Occipital lobe (tissue), 2 donors: Measurements from ENCODE around the gene ERC1. TPM values are rescaled to one million over a fixed set of nuclear protein-coding genes. Genes with fewer than 3 reads are reported as not detected.
"Not testable (repeated sequence)": the region's sequence is repeated elsewhere in the genome, so short reads cannot be mapped to it uniquely, and the experiment has no call there.

Experiments used
- DNase-seq: peaks from one replicate; lab custom pipeline; 2025; lab: John Stamatoyannopoulos, UW
- total RNA-seq: library from RNA; depleted of rRNA; stranded (reverse); fragments of >200 nt; gene quantifications from one replicate; pipeline ENCODE4 v1.2.3, GENCODE V29; 2014

Gene ERC1
- total RNA-seq, 1 donor from 2014 or later = 119 TPM

- no peak for DNase-seq
These were observed 82.6 kb downstream of the ERC1 start for GRCh38 chr12:1073652-1074051.

GRCh38 chr12:1077036-1077803, 86.2 kb downstream of the ERC1 start:
- no peak for DNase-seq

GRCh38 chr12:1078002-1078401, 87.0 kb downstream of the ERC1 start:
- no peak for DNase-seq

- no peak for DNase-seq
These were observed 89.6 kb downstream of the ERC1 start for GRCh38 chr12:1080520-1081223.

- no peak for DNase-seq
These were observed 92.3 kb downstream of the ERC1 start for GRCh38 chr12:1083151-1083888.

- no peak for DNase-seq
These were observed 92.9 kb downstream of the ERC1 start for GRCh38 chr12:1083889-1084262.

- DNase-seq = no peak
These were observed 100.3 kb downstream of the ERC1 start for GRCh38 chr12:1091350-1091749.

- DNase-seq = no peak
These were observed 102.2 kb downstream of the ERC1 start for GRCh38 chr12:1093166-1093751.

- no peak for DNase-seq
These were observed 103.7 kb downstream of the ERC1 start for GRCh38 chr12:1094714-1095113.

GRCh38 chr12:1099158-1099557, 108.1 kb downstream of the ERC1 start:
- DNase-seq = no peak

GRCh38 chr12:1099618-1100017, 108.6 kb downstream of the ERC1 start:
- DNase-seq = not testable (repeated sequence)

- DNase-seq = no peak
These were observed 111.1 kb downstream of the ERC1 start for GRCh38 chr12:1102115-1102514.

GRCh38 chr12:1102791-1103450, 111.9 kb downstream of the ERC1 start:
- DNase-seq = no peak

- no peak for DNase-seq
These were observed 112.6 kb downstream of the ERC1 start for GRCh38 chr12:1103632-1104031.

- no peak for DNase-seq
These were observed 113.2 kb downstream of the ERC1 start for GRCh38 chr12:1104088-1104800.

GRCh38 chr12:1107669-1108068, 116.6 kb downstream of the ERC1 start:
- DNase-seq = no peak

GRCh38 chr12:1108276-1108675, 117.3 kb downstream of the ERC1 start:
- DNase-seq = no peak

GRCh38 chr12:1115484-1116231, 124.6 kb downstream of the ERC1 start:
- DNase-seq = no peak

- no peak for DNase-seq
These were observed 126.3 kb downstream of the ERC1 start for GRCh38 chr12:1117371-1117770.

GRCh38 chr12:1117970-1118563, 127.0 kb downstream of the ERC1 start:
- DNase-seq = no peak
